ENCODE data around the gene ANKRD40CL.

Gene ANKRD40CL

GRCh38 chr17:50719924-50720794 is 47.2 kb downstream of the ANKRD40CL start:
- TF ChIP-seq CTCF (IDR thresholded peaks at IDR 0.05) = no peak
- Mint-ChIP-seq H3K27ac (peak overlapping the region; percentile 100), H3K9me3 (no peaks in the 10 kb centered on the region), H3K36me3 (ENCODE audit: low read depth) (peaks cover 19% of the 10 kb centered on the region), H3K4me1 (peaks cover 25% of the 10 kb centered on the region), H3K4me3 (peak overlapping the region; percentile 99), H3K27me3 (ENCODE audit: low read depth, poor library complexity) (peaks cover 3% of the 10 kb centered on the region)
- no peak for DNase-seq

GRCh38 chr17:50719144-50719923 is 48.0 kb downstream of the ANKRD40CL start, which contains the start of gene LUC7L3:
Gene LUC7L3, plus strand, starts transcription at chr17:50719603. Its CDS starts 130 bp downstream, at chr17:50719733.
- TF ChIP-seq CTCF (IDR thresholded peaks at IDR 0.05) = no peak
- H3K36me3 Mint-ChIP-seq (ENCODE audit: low read depth) = peaks cover 14% of the 10 kb centered on the region
- peak within 1 kb of the TSS; percentile 100 for H3K27ac Mint-ChIP-seq
- H3K4me3 Mint-ChIP-seq = peak within 1 kb of the TSS; percentile 99
- H3K27me3 Mint-ChIP-seq (ENCODE audit: low read depth, poor library complexity) = peaks cover 7% of the 10 kb centered on the region
- no peaks in the 10 kb centered on the region for H3K9me3 Mint-ChIP-seq
- H3K4me1 Mint-ChIP-seq = peaks cover 33% of the 10 kb centered on the region
- DNase-seq = peak; percentile 95

GRCh38 chr17:50715471-50715870 is 51.8 kb downstream of the ANKRD40CL start:
- H3K4me3 Mint-ChIP-seq = no peak overlapping the region

GRCh38 chr17:50712641-50713040 is 54.7 kb downstream of the ANKRD40CL start:
- Mint-ChIP-seq H3K36me3 (ENCODE audit: low read depth) (no peaks in the 10 kb centered on the region), H3K27me3 (ENCODE audit: low read depth, poor library complexity) (peaks cover 14% of the 10 kb centered on the region), H3K27ac (peak overlapping the region; percentile 69), H3K4me1 (peaks cover 58% of the 10 kb centered on the region), H3K4me3 (peak overlapping the region; percentile 11), H3K9me3 (no peaks in the 10 kb centered on the region)
- TF ChIP-seq CTCF (IDR thresholded peaks at IDR 0.05) = no peak
- DNase-seq = no peak

More at GRCh38 chr17:50715471-50715870, 51.8 kb downstream of the ANKRD40CL start:
- H3K27ac Mint-ChIP-seq = no peak overlapping the region
- peaks cover 32% of the 10 kb centered on the region for H3K4me1 Mint-ChIP-seq
- peaks cover 15% of the 10 kb centered on the region for H3K27me3 Mint-ChIP-seq (ENCODE audit: low read depth, poor library complexity)
- TF ChIP-seq CTCF (IDR thresholded peaks at IDR 0.05) = no peak
- no peaks in the 10 kb centered on the region for H3K9me3 Mint-ChIP-seq
- H3K36me3 Mint-ChIP-seq (ENCODE audit: low read depth) = no peaks in the 10 kb centered on the region
- DNase-seq = no peak

All from nephron progenitor cell (in vitro differentiated cells).